ENCODE data around the gene ADAMTS1.

ADAMTS1 gene

DNA sequence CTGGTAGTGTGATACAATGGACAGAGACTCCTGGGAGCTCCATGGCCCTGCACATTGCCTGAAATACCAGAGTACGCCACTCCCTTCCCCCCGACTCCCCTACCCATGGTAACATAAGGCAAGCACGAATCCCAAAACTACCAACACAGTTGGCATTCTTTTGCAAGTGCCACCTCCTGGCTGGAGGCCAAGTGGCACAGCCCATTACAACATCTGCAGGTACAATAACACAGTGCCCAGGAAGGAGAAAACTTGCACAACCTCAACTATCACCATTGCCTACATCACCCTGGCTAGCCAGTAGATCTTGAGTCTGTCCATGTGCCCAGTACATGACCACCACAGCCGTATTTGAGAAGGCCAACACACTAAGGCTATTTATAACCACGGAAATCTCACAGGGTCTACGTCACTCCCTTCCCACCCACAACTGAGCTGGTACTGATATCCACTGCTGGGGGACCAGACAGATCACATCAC lies 11.7 kb downstream of the ADAMTS1 start:
- Histone ChIP-seq H3K27ac (ENCODE audit: low read depth, low read length) (no peak overlapping the region), H3K36me3 (ENCODE audit: low read length) (no peaks in the 10 kb centered on the region), H3K4me3 (ENCODE audit: insufficient read depth, low read length, poor library complexity, severe bottlenecking) (no peak overlapping the region), H3K9ac (ENCODE audit: low read length) (no peak overlapping the region), H3K9me2 (replicated peaks; ENCODE audit: insufficient read depth, low read length) (peaks cover 4% of the 10 kb centered on the region; the same call in 1 of the 2 replicates), H3K4me2 (ENCODE audit: low read depth, low read length, poor library complexity, severe bottlenecking) (no peak overlapping the region), H3F3A (ENCODE audit: insufficient read depth) (no peaks in the 10 kb centered on the region), H4K20me1 (ENCODE audit: low read depth, low read length) (no peaks in the 10 kb centered on the region), H3K79me2 (ENCODE audit: insufficient read depth, low read length) (no peaks in the 10 kb centered on the region), H3K27me3 (ENCODE audit: low read length) (no peaks in the 10 kb centered on the region), H3K9me3 (ENCODE audit: insufficient read depth, low read length) (no peaks in the 10 kb centered on the region), H2AFZ (ENCODE audit: low read depth, low read length, severe bottlenecking) (no peak overlapping the region)
- TF ChIP-seq, protein P1, sequence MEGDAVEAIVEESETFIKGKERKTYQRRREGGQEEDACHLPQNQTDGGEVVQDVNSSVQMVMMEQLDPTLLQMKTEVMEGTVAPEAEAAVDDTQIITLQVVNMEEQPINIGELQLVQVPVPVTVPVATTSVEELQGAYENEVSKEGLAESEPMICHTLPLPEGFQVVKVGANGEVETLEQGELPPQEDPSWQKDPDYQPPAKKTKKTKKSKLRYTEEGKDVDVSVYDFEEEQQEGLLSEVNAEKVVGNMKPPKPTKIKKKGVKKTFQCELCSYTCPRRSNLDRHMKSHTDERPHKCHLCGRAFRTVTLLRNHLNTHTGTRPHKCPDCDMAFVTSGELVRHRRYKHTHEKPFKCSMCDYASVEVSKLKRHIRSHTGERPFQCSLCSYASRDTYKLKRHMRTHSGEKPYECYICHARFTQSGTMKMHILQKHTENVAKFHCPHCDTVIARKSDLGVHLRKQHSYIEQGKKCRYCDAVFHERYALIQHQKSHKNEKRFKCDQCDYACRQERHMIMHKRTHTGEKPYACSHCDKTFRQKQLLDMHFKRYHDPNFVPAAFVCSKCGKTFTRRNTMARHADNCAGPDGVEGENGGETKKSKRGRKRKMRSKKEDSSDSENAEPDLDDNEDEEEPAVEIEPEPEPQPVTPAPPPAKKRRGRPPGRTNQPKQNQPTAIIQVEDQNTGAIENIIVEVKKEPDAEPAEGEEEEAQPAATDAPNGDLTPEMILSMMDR (IDR thresholded peaks at IDR 0.05; ENCODE audit: insufficient read depth, low read length, poor library complexity, severe bottlenecking): no peak
- TF ChIP-seq EZH2phosphoT487 (conservative IDR thresholded peaks at IDR 0.05; ENCODE audit: low read length): no peak

DNA sequence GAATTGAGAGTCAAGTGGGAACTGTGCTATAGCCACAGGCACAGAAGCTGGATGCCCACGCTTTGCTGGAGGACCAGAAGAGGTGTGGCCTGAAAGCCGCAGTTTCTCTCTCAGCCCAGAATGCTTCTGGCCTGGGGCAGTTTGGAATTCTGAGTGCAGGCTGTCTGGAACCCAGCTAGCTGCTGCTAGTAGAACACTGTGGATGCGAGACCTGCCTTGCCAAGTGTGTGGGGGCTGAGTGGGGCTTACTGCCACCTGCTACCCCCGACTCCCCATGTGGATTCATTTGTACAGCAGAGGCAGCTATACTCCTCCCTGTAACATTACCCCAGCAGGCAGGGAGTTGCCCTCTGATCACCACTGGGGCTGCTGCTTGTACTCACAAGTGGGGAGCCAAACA lies 12.2 kb downstream of the ADAMTS1 start:
- Histone ChIP-seq H3K4me3 (ENCODE audit: insufficient read depth, low read length, poor library complexity, severe bottlenecking) (no peak overlapping the region), H3K36me3 (ENCODE audit: low read length) (no peaks in the 10 kb centered on the region), H3K27ac (ENCODE audit: low read depth, low read length) (no peak overlapping the region), H3K79me2 (ENCODE audit: insufficient read depth, low read length) (no peaks in the 10 kb centered on the region), H3K9me3 (ENCODE audit: insufficient read depth, low read length) (no peaks in the 10 kb centered on the region), H3K4me2 (ENCODE audit: low read depth, low read length, poor library complexity, severe bottlenecking) (no peak overlapping the region), H3K9ac (ENCODE audit: low read length) (no peak overlapping the region), H2AFZ (ENCODE audit: low read depth, low read length, severe bottlenecking) (no peak overlapping the region), H3K9me2 (replicated peaks; ENCODE audit: insufficient read depth, low read length) (peaks cover 4% of the 10 kb centered on the region; the same call in 1 of the 2 replicates), H4K20me1 (ENCODE audit: low read depth, low read length) (no peaks in the 10 kb centered on the region), H3K27me3 (ENCODE audit: low read length) (no peaks in the 10 kb centered on the region), H3F3A (ENCODE audit: insufficient read depth) (no peaks in the 10 kb centered on the region)
- TF ChIP-seq EZH2phosphoT487 (conservative IDR thresholded peaks at IDR 0.05; ENCODE audit: low read length): no peak
- TF ChIP-seq, protein P1 (IDR thresholded peaks at IDR 0.05; ENCODE audit: insufficient read depth, low read length, poor library complexity, severe bottlenecking): no peak

DNA sequence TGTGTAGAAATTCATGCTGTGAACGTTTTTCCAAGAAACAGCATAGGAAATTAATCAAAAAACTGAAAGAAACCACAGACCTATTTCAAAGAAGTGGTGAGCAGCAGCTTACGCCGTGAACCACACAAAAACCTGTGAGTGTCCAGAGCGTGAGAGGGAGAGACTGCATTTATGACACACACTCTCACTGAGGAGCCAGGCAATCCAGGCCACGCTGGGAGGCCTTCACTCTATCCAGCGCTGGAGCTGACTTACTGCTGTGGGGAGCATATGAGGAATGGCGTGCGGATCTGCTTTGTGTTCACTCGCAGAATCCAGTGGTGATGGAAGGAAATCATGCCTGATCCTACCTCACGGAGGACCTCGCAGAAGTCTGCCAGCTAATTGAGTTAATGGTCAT lies 12.7 kb downstream of the ADAMTS1 start:
- Histone ChIP-seq H3K27ac (ENCODE audit: low read depth, low read length) (no peak overlapping the region), H3K9me3 (ENCODE audit: insufficient read depth, low read length) (no peaks in the 10 kb centered on the region), H3F3A (ENCODE audit: insufficient read depth) (no peaks in the 10 kb centered on the region), H3K36me3 (ENCODE audit: low read length) (no peaks in the 10 kb centered on the region), H3K4me3 (ENCODE audit: insufficient read depth, low read length, poor library complexity, severe bottlenecking) (no peak overlapping the region), H3K79me2 (ENCODE audit: insufficient read depth, low read length) (no peaks in the 10 kb centered on the region), H2AFZ (ENCODE audit: low read depth, low read length, severe bottlenecking) (no peak overlapping the region), H3K4me2 (ENCODE audit: low read depth, low read length, poor library complexity, severe bottlenecking) (no peak overlapping the region), H3K9ac (ENCODE audit: low read length) (no peak overlapping the region), H4K20me1 (ENCODE audit: low read depth, low read length) (no peaks in the 10 kb centered on the region), H3K27me3 (ENCODE audit: low read length) (no peaks in the 10 kb centered on the region), H3K9me2 (replicated peaks; ENCODE audit: insufficient read depth, low read length) (peaks cover 4% of the 10 kb centered on the region; the same call in 1 of the 2 replicates)
- TF ChIP-seq EZH2phosphoT487 (conservative IDR thresholded peaks at IDR 0.05; ENCODE audit: low read length): no peak
- TF ChIP-seq, protein P1 (IDR thresholded peaks at IDR 0.05; ENCODE audit: insufficient read depth, low read length, poor library complexity, severe bottlenecking): no peak

Data from SU-DHL-6 (cell line).